Left ventricle myocardium inferior (tissue), 1 donor: Measurements from ENCODE around the gene CDIP1. TPM values are rescaled to one million over a fixed set of nuclear protein-coding genes. Genes with fewer than 3 reads are reported as not detected.

Experiments
- DNase-seq: peaks from one replicate; pipeline ENCODE4 v3.0.0-alpha.2; 2020
- H3K27ac ChIP-seq: fragments of 200-600 bp; replicated peaks from 2 replicates; pipeline ENCODE4 v1.8.0; 2021
- H3K27me3 ChIP-seq: fragments of 200-600 bp; 2 replicates; pipeline ENCODE4 v1.8.0; 2021; ENCODE audit warnings: low read depth
- H3K36me3 ChIP-seq: fragments of 200-600 bp; 2 replicates; pipeline ENCODE4 v1.8.0; 2021
- H3K4me1 ChIP-seq: fragments of 200-600 bp; 2 replicates; pipeline ENCODE4 v1.8.0; 2021
- H3K4me3 ChIP-seq: fragments of 200-600 bp; 2 replicates; pipeline ENCODE4 v1.8.0; 2021; ENCODE audit warnings: mild to moderate bottlenecking, moderate library complexity
- H3K9me3 ChIP-seq: fragments of 200-600 bp; replicated peaks from 2 replicates; pipeline ENCODE4 v1.8.0; 2021
- CTCF ChIP-seq: fragments of 200-600 bp; IDR thresholded peaks from 2 replicates; pipeline ENCODE4 v1.8.0; 2021; ENCODE audit warnings: antibody characterized with exemption, mild to moderate bottlenecking, borderline replicate concordance
- intact Hi-C: fragments of 100-400 bp; cut with micrococcal nuclease; formaldehyde crosslinking; loops from one replicate; pipeline ENCODE4 v1.11.0; 2022
- total RNA-seq: library from RNA; stranded (reverse); fragmentation: NEBNext Ultra II Directional; extraction: Animal tissue kit (Norgen Biotek cat#: 25700); gene quantifications from one replicate; pipeline ENCODE4 v1.2.1, GENCODE V29; 2021
- donor health status: DM: no; HTN: yes; CAD: no; lungs with severe emphysema.

CDIP1 gene
- total RNA-seq, 1 donor from 2014 or later: 48.5 TPM

GRCh38 chr16:4475880-4476788 is 62.4 kb downstream of the CDIP1 start, which contains the start of gene HMOX2:
HMOX2 (plus strand) TSS chr16:4476398; CDS start chr16:4505525, 29,127 bp downstream.
- peak within 1 kb of the TSS; percentile 100 for H3K4me3 ChIP-seq
- H3K36me3 ChIP-seq: no peaks in the 10 kb centered on the region
- peak; percentile 52 for TF ChIP-seq CTCF
- H3K27me3 ChIP-seq: no peaks in the 10 kb centered on the region
- peaks cover 58% of the 10 kb centered on the region for H3K4me1 ChIP-seq
- peak; percentile 93 for DNase-seq
- no peaks in the 10 kb centered on the region for H3K9me3 ChIP-seq
- intact Hi-C loops: no loop called here
- peak within 1 kb of the TSS; percentile 98 for H3K27ac ChIP-seq

- peak within 1 kb of the TSS; percentile 89 for H3K27ac ChIP-seq
- H3K4me3 ChIP-seq: peak within 1 kb of the TSS; percentile 89
- peak; percentile 91 for DNase-seq
- H3K9me3 ChIP-seq: no peaks in the 10 kb centered on the region
- no peak for TF ChIP-seq CTCF
- peaks cover 2% of the 10 kb centered on the region for H3K36me3 ChIP-seq
- intact Hi-C loops: no loop called here
- H3K27me3 ChIP-seq: no peaks in the 10 kb centered on the region
- H3K4me1 ChIP-seq: peaks cover 51% of the 10 kb centered on the region
Observed at GRCh38 chr16:4474192-4474961, 64.2 kb downstream of the CDIP1 start, which contains the start of gene NMRAL1. NMRAL1 (minus strand) TSS chr16:4474625; CDS start chr16:4474132, 493 bp downstream.

- no peak for TF ChIP-seq CTCF
Observed at GRCh38 chr16:4472880-4473279, 65.7 kb downstream of the CDIP1 start.

GRCh38 chr16:4471869-4472268 is 66.7 kb downstream of the CDIP1 start:
- H3K27me3 ChIP-seq: no peaks in the 10 kb centered on the region
- DNase-seq: no peak
- no peak for TF ChIP-seq CTCF
- no peak overlapping the region for H3K27ac ChIP-seq
- peaks cover 37% of the 10 kb centered on the region for H3K4me1 ChIP-seq
- peaks cover 24% of the 10 kb centered on the region for H3K36me3 ChIP-seq
- intact Hi-C loops: no loop called here
- H3K4me3 ChIP-seq: no peak overlapping the region
- no peaks in the 10 kb centered on the region for H3K9me3 ChIP-seq

More at GRCh38 chr16:4472880-4473279, 65.7 kb downstream of the CDIP1 start:
- H3K4me1 ChIP-seq: peaks cover 46% of the 10 kb centered on the region
- no peaks in the 10 kb centered on the region for H3K9me3 ChIP-seq
- H3K4me3 ChIP-seq: no peak overlapping the region
- H3K27ac ChIP-seq: no peak overlapping the region
- no peak for DNase-seq
- intact Hi-C loops: no loop called here
- no peaks in the 10 kb centered on the region for H3K27me3 ChIP-seq
- peaks cover 17% of the 10 kb centered on the region for H3K36me3 ChIP-seq

- no peak overlapping the region for H3K27ac ChIP-seq
- peaks cover 28% of the 10 kb centered on the region for H3K36me3 ChIP-seq
- TF ChIP-seq CTCF: no peak
- no peak overlapping the region for H3K4me3 ChIP-seq
- no peak for DNase-seq
- H3K9me3 ChIP-seq: no peaks in the 10 kb centered on the region
- H3K27me3 ChIP-seq: no peaks in the 10 kb centered on the region
- H3K4me1 ChIP-seq: peaks cover 29% of the 10 kb centered on the region
- intact Hi-C loops: no loop called here
Observed at GRCh38 chr16:4468972-4469371, 69.6 kb downstream of the CDIP1 start.
